ENCODE results near the gene P2RX7.

GRCh38 chr12:121130866-121131373 lies 1.8 kb upstream of the P2RX7 start:
- TF ChIP-seq EZH2 (IDR thresholded peaks at IDR 0.05; ENCODE audit: borderline replicate concordance) (no peak), CTCF (IDR thresholded peaks at IDR 0.05; ENCODE audit: poor library complexity) (no peak), EZH2phosphoT487 (IDR thresholded peaks at IDR 0.05; ENCODE audit: low read depth, severe bottlenecking, unreplicated experiment) (no peak)
